ENCODE data around the gene FRAS1. TPM values are rescaled to one million over a fixed set of nuclear protein-coding genes. Genes with fewer than 3 reads are reported as not detected.

FRAS1 gene
- total and polyA plus RNA-seq, 12 donors, result 0.20 to 2.3 (median 0.84) TPM

DNA sequence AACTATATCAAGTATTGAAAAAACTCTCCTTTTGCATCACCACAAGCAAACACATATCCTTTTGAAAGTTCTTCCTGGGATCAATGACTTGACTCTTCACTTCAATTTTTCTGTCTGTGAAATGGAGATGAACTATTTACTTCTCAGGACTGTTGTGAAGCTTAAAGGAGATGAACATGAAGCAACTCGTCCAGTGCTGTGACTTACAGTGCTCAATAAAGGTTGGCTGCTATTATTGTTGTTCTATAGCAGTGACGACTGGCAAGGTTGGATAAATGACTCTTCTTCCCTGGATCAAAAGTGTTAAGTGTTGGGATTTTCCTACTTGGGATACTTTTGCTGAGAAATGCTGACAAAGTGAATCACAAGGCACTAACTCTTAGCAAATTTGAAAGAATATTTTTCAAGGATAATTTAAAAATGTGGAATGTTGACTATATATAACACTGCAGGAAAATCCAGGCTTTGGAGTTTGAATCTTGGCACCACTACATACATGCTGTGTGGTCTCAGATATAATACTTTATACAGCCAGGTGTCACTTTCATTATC lies 13.7 kb downstream of the FRAS1 start:
- no peaks in the 10 kb centered on the region for H3K4me1 ChIP-seq (replicated peaks in 1 of 2)
- H3K9me3 ChIP-seq (replicated peaks in 1 of 3), result no peaks in the 10 kb centered on the region
- no peak overlapping the region for H3K27ac ChIP-seq
- 59 to 74% (median 69%) methylated on average over 2 of the region's 2 CpGs for WGBS, 4 donors
- no peak for TF ChIP-seq POLR2A (IDR thresholded peaks at IDR 0.05)
- TF ChIP-seq, protein P1, sequence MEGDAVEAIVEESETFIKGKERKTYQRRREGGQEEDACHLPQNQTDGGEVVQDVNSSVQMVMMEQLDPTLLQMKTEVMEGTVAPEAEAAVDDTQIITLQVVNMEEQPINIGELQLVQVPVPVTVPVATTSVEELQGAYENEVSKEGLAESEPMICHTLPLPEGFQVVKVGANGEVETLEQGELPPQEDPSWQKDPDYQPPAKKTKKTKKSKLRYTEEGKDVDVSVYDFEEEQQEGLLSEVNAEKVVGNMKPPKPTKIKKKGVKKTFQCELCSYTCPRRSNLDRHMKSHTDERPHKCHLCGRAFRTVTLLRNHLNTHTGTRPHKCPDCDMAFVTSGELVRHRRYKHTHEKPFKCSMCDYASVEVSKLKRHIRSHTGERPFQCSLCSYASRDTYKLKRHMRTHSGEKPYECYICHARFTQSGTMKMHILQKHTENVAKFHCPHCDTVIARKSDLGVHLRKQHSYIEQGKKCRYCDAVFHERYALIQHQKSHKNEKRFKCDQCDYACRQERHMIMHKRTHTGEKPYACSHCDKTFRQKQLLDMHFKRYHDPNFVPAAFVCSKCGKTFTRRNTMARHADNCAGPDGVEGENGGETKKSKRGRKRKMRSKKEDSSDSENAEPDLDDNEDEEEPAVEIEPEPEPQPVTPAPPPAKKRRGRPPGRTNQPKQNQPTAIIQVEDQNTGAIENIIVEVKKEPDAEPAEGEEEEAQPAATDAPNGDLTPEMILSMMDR (IDR thresholded peaks at IDR 0.05), result no peak
- intact Hi-C loops (cut with DNase I), result no loop called here
- H3K27me3 ChIP-seq, result no peaks in the 10 kb centered on the region
- H3K36me3 ChIP-seq (replicated peaks in 1 of 2), result no peaks in the 10 kb centered on the region
- DNase-seq, result no peak
- no peak overlapping the region for H3K4me3 ChIP-seq

GRCh38 chr4:78074759-78075158 lies 17.6 kb downstream of the FRAS1 start:
- WGBS, 4 donors, result 74 to 86% (median 78%) methylated on average over 3 of the region's 3 CpGs
- no peak overlapping the region for H3K4me3 ChIP-seq
- no peaks in the 10 kb centered on the region for H3K4me1 ChIP-seq (replicated peaks in 1 of 2)
- DNase-seq, result no peak
- no peaks in the 10 kb centered on the region for H3K36me3 ChIP-seq (replicated peaks in 1 of 2)
- no peak overlapping the region for H3K27ac ChIP-seq
- intact Hi-C loops (cut with DNase I), result no loop called here
- no peaks in the 10 kb centered on the region for H3K27me3 ChIP-seq
- H3K9me3 ChIP-seq (replicated peaks in 1 of 3), result no peaks in the 10 kb centered on the region
- TF ChIP-seq, protein P1 (IDR thresholded peaks at IDR 0.05), result no peak
- TF ChIP-seq POLR2A (IDR thresholded peaks at IDR 0.05), result no peak

- intact Hi-C loops (cut with DNase I), result no loop called here
- Histone ChIP-seq H3K4me1 (replicated peaks in 1 of 2) (no peaks in the 10 kb centered on the region), H3K27me3 (no peaks in the 10 kb centered on the region), H3K9me3 (replicated peaks in 1 of 3) (no peaks in the 10 kb centered on the region), H3K27ac (no peak overlapping the region), H3K36me3 (replicated peaks in 1 of 2) (no peaks in the 10 kb centered on the region), H3K4me3 (no peak overlapping the region)
- TF ChIP-seq, protein P1 (IDR thresholded peaks at IDR 0.05), result no peak
- TF ChIP-seq POLR2A (IDR thresholded peaks at IDR 0.05), result no peak
- DNase-seq, result no peak
- 88 to 100% (median 95%) methylated on average over 1 of the region's 1 CpG for WGBS, 4 donors
Measured at GRCh38 chr4:78075986-78076385, 18.9 kb downstream of the FRAS1 start.

DNA sequence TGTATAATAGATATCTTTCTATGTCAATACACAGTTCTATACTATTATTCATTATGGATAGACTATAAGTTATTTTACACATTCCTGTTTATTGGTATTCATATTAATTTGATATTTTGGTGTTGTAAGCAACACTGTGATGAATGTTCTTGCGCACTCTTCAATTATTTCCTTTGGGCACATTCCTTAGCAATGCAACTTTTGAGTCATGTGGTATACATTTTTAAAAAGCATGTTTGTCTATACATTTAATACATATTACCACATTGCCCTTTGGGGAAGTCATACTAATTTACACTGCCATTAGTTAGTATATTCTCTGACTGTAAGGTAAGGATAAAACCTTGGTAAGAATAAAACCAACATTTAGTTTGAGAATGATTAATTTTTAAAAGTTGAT lies 21.0 kb downstream of the FRAS1 start:
- no peaks in the 10 kb centered on the region for H3K9me3 ChIP-seq (replicated peaks in 1 of 3)
- DNase-seq, result no peak
- no peak overlapping the region for H3K4me3 ChIP-seq
- no peaks in the 10 kb centered on the region for H3K36me3 ChIP-seq (replicated peaks in 1 of 2)
- H3K4me1 ChIP-seq (replicated peaks in 1 of 2), result no peaks in the 10 kb centered on the region
- no peak overlapping the region for H3K27ac ChIP-seq
- intact Hi-C loops (cut with DNase I), result no loop called here
- TF ChIP-seq, protein P1 (IDR thresholded peaks at IDR 0.05), result no peak
- TF ChIP-seq POLR2A (IDR thresholded peaks at IDR 0.05), result no peak
- WGBS, 4 donors, result 96 to 100% (median 99%) methylated on average over 1 of the region's 1 CpG
- no peaks in the 10 kb centered on the region for H3K27me3 ChIP-seq
